Measurements from ENCODE around the gene DAP. TPM values are rescaled to one million over a fixed set of nuclear protein-coding genes. Genes with fewer than 3 reads are reported as not detected.

Gene DAP
- total and polyA plus RNA-seq, 2 of the 13 experiments (the other 11 are each of a cell fraction or from before 2014, with no cell fraction given): 22.0 to 57.5 TPM

DNA sequence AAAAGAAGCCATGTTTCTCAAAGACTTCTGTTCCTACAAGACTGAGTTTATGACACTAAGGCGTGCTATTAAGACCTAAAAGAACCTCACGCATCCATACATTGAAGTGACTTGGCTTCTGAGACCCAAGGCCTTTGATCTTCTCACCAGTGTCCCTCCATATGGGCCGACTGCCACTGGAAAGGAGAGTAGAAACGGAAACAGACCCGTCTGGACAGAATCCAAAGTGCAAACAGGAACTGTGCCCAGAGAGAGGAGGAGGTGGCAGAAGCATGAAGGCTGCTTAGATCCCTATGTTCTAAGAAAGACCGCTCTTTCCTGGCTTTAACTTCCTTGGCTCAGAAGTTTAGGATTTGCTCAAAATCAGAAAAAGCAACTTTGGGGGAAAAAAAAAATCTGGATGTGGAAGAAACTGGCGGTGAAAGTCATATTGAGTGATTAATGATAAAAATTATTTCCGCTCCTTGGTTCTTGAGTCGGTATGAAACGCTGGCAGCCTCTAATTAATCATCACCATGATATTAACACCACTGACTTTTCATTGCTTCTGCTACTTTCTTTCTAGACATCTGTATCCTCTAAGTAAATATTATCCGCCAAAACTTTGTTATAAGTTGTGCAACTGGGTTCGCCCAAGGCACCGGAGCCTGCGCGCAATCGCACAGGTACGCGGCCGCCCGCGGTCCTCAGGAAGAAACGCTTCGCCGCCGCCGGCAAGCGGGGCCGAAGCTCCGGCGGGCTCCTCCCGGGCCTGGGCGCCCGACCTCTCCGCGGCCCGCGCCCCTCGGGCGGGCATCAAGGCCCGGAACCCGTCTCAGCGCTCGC lies 726 bp downstream of the DAP start (continued):
- TF ChIP-seq ZNF670 (CRISPR knock-in tag; IDR thresholded peaks at IDR 0.05; ENCODE audit: borderline replicate concordance): no peak
- no peak for TF ChIP-seq FOXC1 (CRISPR knock-in tag; IDR thresholded peaks at IDR 0.05; ENCODE audit: borderline replicate concordance)
- TF ChIP-seq, protein P1, sequence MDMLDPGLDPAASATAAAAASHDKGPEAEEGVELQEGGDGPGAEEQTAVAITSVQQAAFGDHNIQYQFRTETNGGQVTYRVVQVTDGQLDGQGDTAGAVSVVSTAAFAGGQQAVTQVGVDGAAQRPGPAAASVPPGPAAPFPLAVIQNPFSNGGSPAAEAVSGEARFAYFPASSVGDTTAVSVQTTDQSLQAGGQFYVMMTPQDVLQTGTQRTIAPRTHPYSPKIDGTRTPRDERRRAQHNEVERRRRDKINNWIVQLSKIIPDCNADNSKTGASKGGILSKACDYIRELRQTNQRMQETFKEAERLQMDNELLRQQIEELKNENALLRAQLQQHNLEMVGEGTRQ (IDR thresholded peaks at IDR 0.05; ENCODE audit: low read depth, low read length): no peak
- TF ChIP-seq, protein P1 (CRISPR knock-in tag; IDR thresholded peaks at IDR 0.05; ENCODE audit: borderline replicate concordance): no peak
- TF ChIP-seq ZNF331 (CRISPR knock-in tag; IDR thresholded peaks at IDR 0.05): 0 out of 2 replicates have a peak, but pooled peaks have one; percentile 30
- no peak for TF ChIP-seq SMAD1 (CRISPR knock-in tag; IDR thresholded peaks at IDR 0.05; ENCODE audit: borderline replicate concordance, low read depth)
- TF ChIP-seq ZNF704 (CRISPR knock-in tag; IDR thresholded peaks at IDR 0.05; ENCODE audit: borderline replicate concordance): no peak
- TF ChIP-seq NFKB2 (CRISPR knock-in tag; IDR thresholded peaks at IDR 0.05; ENCODE audit: borderline replicate concordance): no peak
- TF ChIP-seq, protein P2, sequence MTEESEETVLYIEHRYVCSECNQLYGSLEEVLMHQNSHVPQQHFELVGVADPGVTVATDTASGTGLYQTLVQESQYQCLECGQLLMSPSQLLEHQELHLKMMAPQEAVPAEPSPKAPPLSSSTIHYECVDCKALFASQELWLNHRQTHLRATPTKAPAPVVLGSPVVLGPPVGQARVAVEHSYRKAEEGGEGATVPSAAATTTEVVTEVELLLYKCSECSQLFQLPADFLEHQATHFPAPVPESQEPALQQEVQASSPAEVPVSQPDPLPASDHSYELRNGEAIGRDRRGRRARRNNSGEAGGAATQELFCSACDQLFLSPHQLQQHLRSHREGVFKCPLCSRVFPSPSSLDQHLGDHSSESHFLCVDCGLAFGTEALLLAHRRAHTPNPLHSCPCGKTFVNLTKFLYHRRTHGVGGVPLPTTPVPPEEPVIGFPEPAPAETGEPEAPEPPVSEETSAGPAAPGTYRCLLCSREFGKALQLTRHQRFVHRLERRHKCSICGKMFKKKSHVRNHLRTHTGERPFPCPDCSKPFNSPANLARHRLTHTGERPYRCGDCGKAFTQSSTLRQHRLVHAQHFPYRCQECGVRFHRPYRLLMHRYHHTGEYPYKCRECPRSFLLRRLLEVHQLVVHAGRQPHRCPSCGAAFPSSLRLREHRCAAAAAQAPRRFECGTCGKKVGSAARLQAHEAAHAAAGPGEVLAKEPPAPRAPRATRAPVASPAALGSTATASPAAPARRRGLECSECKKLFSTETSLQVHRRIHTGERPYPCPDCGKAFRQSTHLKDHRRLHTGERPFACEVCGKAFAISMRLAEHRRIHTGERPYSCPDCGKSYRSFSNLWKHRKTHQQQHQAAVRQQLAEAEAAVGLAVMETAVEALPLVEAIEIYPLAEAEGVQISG (CRISPR knock-in tag; IDR thresholded peaks at IDR 0.05): 0 out of 2 replicates have a peak, but pooled peaks have one; percentile 20
- no peak for TF ChIP-seq SOX6 (IDR thresholded peaks at IDR 0.05)
- no peak for TF ChIP-seq SOX6 (CRISPR knock-in tag; IDR thresholded peaks at IDR 0.05)
- TF ChIP-seq, protein P3, sequence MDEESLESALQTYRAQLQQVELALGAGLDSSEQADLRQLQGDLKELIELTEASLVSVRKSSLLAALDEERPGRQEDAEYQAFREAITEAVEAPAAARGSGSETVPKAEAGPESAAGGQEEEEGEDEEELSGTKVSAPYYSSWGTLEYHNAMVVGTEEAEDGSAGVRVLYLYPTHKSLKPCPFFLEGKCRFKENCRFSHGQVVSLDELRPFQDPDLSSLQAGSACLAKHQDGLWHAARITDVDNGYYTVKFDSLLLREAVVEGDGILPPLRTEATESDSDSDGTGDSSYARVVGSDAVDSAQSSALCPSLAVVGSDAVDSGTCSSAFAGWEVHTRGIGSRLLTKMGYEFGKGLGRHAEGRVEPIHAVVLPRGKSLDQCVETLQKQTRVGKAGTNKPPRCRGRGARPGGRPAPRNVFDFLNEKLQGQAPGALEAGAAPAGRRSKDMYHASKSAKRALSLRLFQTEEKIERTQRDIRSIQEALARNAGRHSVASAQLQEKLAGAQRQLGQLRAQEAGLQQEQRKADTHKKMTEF (CRISPR knock-in tag; IDR thresholded peaks at IDR 0.05): 0 out of 2 replicates have a peak, but pooled peaks have one; percentile 40
- no peak for TF ChIP-seq CHD4 (IDR thresholded peaks at IDR 0.05; ENCODE audit: borderline replicate concordance, low read length)
- no peak for TF ChIP-seq ZNF317 (CRISPR knock-in tag; IDR thresholded peaks at IDR 0.05)
- no peak for TF ChIP-seq ZBTB46 (CRISPR knock-in tag; IDR thresholded peaks at IDR 0.05; ENCODE audit: borderline replicate concordance)
- TF ChIP-seq, protein P4, sequence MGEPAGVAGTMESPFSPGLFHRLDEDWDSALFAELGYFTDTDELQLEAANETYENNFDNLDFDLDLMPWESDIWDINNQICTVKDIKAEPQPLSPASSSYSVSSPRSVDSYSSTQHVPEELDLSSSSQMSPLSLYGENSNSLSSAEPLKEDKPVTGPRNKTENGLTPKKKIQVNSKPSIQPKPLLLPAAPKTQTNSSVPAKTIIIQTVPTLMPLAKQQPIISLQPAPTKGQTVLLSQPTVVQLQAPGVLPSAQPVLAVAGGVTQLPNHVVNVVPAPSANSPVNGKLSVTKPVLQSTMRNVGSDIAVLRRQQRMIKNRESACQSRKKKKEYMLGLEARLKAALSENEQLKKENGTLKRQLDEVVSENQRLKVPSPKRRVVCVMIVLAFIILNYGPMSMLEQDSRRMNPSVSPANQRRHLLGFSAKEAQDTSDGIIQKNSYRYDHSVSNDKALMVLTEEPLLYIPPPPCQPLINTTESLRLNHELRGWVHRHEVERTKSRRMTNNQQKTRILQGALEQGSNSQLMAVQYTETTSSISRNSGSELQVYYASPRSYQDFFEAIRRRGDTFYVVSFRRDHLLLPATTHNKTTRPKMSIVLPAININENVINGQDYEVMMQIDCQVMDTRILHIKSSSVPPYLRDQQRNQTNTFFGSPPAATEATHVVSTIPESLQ (CRISPR knock-in tag; conservative IDR thresholded peaks at IDR 0.05): no peak
- TF ChIP-seq RFXANK (CRISPR knock-in tag; IDR thresholded peaks at IDR 0.05): no peak

Data from HepG2 (cell line).